AG04449 (cell line): Measurements from ENCODE around the gene CTSE.
"Not testable (repeated sequence)": the region's sequence is repeated elsewhere in the genome, so short reads cannot be mapped to it uniquely, and the experiment has no call there.

Experiments
- CTCF ChIA-PET: fragments of 350-600 bp; formaldehyde crosslinking; extraction: SDS; loops from one replicate; lab custom pipeline; 2021; ENCODE audit warnings: antibody characterized with exemption; lab: Yijun Ruan, JAX
- POLR2A ChIA-PET: fragments of 400-600, 350-600 bp; formaldehyde crosslinking; extraction: SDS; loops from one replicate; lab custom pipeline; 2020; ENCODE audit warnings: antibody characterized with exemption, inconsistent platforms; lab: Yijun Ruan, JAX
- DNase-seq: peaks from one replicate; pipeline ENCODE4 v3.0.0-alpha.2; 2010; ENCODE audit warnings: low read depth, low spot score
- H3K4me3 ChIP-seq: 2 replicates; pipeline ENCODE4 v1.5.1; 2011; ENCODE audit warnings: low read depth, mild to moderate bottlenecking, control low read depth, low read length
- CTCF ChIP-seq: IDR thresholded peaks from one replicate; pipeline ENCODE4 v1.5.1; 2011; ENCODE audit warnings: mild to moderate bottlenecking, moderate library complexity, low read length, control low read depth, inconsistent platforms; ENCODE audit not compliant: insufficient read depth; ENCODE audit errors: missing control alignments

Gene CTSE

DNA sequence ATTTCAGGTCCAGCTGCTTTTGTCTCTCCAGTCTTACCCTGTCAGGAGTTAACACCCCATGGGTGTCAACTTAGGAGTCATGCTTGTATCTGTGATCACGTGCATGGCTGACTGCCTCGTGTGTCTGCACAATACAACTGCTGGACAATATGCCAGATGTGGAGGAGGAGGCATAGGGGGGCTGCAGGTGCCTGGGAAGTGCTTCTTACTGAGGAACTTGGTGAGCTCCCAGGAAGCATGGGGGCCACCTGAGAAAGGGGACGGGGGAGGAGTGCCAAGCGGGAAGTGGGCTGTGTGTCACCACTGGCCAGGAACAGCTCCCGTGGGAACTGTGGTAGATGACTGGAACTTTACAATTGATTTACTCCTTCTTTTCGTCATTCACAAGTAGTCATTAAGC is 38.8 kb upstream of the CTSE start:
- no peak for TF ChIP-seq CTCF
- ChIA-PET POLR2A (no interaction called here), CTCF (no interaction called here)
- no peak overlapping the region for H3K4me3 ChIP-seq
- no peak for DNase-seq

DNA sequence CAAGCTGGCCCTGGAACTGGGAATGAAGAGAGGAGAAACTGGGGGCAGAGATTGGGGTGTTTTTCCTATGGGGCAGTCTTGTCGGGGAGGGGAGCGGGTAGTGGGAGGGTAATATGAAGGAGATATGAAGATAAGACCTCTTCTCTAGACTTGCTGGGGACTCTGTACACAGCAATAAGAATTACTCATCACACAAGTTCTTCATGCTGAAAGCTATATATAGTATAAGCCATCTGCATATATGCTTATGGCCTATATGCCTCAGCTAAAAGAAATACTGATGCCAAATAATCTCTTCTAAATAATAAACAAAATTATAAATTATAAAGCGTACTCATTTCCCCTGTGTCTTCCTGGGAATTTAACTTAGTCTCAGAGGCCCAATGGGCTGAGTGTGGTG is 37.1 kb upstream of the CTSE start:
- CTCF ChIA-PET: interaction anchor here (1.3 to 1.5 kb wide), 2 partner anchors 31 to 47 kb away, joined by 4 to 5 read pairs; no protein-coding TSS in a partner anchor
- no peak for TF ChIP-seq CTCF
- DNase-seq: no peak
- H3K4me3 ChIP-seq: no peak overlapping the region
- POLR2A ChIA-PET: no interaction called here

- ChIA-PET POLR2A (no interaction called here), CTCF (interaction anchor here (1.1 to 1.6 kb wide), 3 partner anchors 14 to 49 kb away, joined by 4 read pairs; no protein-coding TSS in a partner anchor)
- no peak for DNase-seq
- H3K4me3 ChIP-seq: no peak overlapping the region
- TF ChIP-seq CTCF: no peak
Observed at GRCh38 chr1:206059355-206059915, 35.7 kb upstream of the CTSE start.

DNA sequence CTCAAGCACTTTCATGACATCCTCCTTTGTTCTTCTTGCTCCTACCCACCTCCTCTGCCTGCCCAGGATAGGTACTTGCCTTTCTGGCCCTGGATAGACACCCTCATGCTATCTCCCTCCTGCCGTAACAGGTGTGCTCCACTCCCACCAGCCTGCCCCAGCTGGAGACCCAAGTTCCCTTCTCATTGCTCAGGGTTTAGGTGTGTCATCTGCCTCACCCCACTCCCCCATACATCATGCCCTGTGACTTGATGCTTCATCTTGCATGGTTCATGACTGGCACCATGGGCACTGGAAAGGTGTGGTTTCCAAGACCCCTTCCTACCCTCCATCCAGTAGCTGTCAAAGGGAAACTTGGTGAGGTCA is 35.2 kb upstream of the CTSE start:
- TF ChIP-seq CTCF: no peak
- ChIA-PET CTCF (interaction anchor here (1.1 to 1.6 kb wide), 2 partner anchors 14 to 47 kb away, joined by 4 read pairs; no protein-coding TSS in a partner anchor), POLR2A (no interaction called here)
- no peak overlapping the region for H3K4me3 ChIP-seq
- DNase-seq: no peak

- POLR2A ChIA-PET, CTCF ChIA-PET: not testable (repeated sequence)
Observed at GRCh38 chr1:206058289-206058926, 34.7 kb upstream of the CTSE start.

GRCh38 chr1:206055639-206056323 is 32.1 kb upstream of the CTSE start:
- CTCF ChIA-PET: interaction anchor here (1.7 kb wide), 1 partner anchor 26 kb away, joined by 8 read pairs; no protein-coding TSS in a partner anchor

More at GRCh38 chr1:206058289-206058926, 34.7 kb upstream of the CTSE start:
- H3K4me3 ChIP-seq, DNase-seq: not testable (repeated sequence)

GRCh38 chr1:206055069-206055625 is 31.5 kb upstream of the CTSE start:
- POLR2A ChIA-PET, H3K4me3 ChIP-seq, DNase-seq: not testable (repeated sequence)
- CTCF ChIA-PET: interaction anchor here (1.7 kb wide), 1 partner anchor 25 kb away, joined by 8 read pairs; no protein-coding TSS in a partner anchor

More at GRCh38 chr1:206055639-206056323, 32.1 kb upstream of the CTSE start:
- POLR2A ChIA-PET, H3K4me3 ChIP-seq, DNase-seq: not testable (repeated sequence)

DNA sequence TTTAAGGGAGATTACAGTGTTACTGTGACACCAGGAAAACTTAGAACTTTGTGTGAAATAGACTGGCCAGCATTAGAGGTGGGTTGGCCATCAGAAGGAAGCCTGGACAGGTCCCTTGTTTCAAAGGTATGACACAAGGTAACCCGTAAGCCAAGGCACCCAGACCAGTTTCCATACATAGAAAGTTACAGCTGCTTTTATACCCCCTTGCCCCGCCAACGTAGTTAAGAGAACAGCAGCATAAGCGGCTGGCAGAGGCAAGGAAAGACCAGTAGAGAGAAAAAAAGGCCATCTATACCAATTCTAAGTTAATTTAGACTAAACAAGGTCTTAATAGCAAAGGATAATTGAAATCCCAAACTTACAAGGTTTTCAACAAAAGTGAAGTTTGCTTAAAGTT is 29.9 kb upstream of the CTSE start:
- DNase-seq, CTCF ChIA-PET, POLR2A ChIA-PET, H3K4me3 ChIP-seq: not testable (repeated sequence)

GRCh38 chr1:206052919-206053610 is 29.4 kb upstream of the CTSE start, which contains the start of gene RHEX:
Gene RHEX (plus strand): TSS chr1:206053173. CDS start chr1:206097829, 44,656 bp downstream.
- POLR2A ChIA-PET, DNase-seq, CTCF ChIA-PET, H3K4me3 ChIP-seq: not testable (repeated sequence)

GRCh38 chr1:206052231-206052865 is 28.7 kb upstream of the CTSE start:
- DNase-seq, POLR2A ChIA-PET, H3K4me3 ChIP-seq: not testable (repeated sequence)
- CTCF ChIA-PET: interaction anchor here (2.2 kb wide), 1 partner anchor 21 kb away, joined by 9 read pairs; no protein-coding TSS in a partner anchor
